DOHH2 (cell line): Measurements from ENCODE around the gene TMEM170A.

Experiments used
- H3F3A ChIP-seq: fragments of 200-600 bp; sonication (generic), shearing (Covaris generic); 2 replicates; pipeline ENCODE4 v1.6.0; 2016; ENCODE audit warnings: antibody characterized with exemption, mild to moderate bottlenecking; ENCODE audit not compliant: control insufficient read depth, insufficient read depth
- H3K27ac ChIP-seq: fragments of 200-600 bp; sonication (generic); 2 replicates; pipeline ENCODE4 v1.5.1; 2014; ENCODE audit warnings: low read depth, mild to moderate bottlenecking, low read length, moderate library complexity
- H3K27me3 ChIP-seq: fragments of 200-600 bp; sonication (generic); 2 replicates; pipeline ENCODE4 v1.6.1; 2014; ENCODE audit warnings: mild to moderate bottlenecking, low read length, mixed read lengths; ENCODE audit not compliant: control insufficient read depth
- H3K36me3 ChIP-seq: fragments of 200-600 bp; sonication (generic); 2 replicates; pipeline ENCODE4 v1.6.1; 2014; ENCODE audit warnings: mild to moderate bottlenecking, low read length, moderate library complexity, mixed read lengths; ENCODE audit not compliant: control insufficient read depth
- H3K4me1 ChIP-seq: fragments of 200-600 bp; sonication (generic); 2 replicates; pipeline ENCODE4 v1.6.1; 2014; ENCODE audit warnings: mild to moderate bottlenecking, low read length, mixed read lengths; ENCODE audit not compliant: control insufficient read depth
- H3K4me2 ChIP-seq: fragments of 200-600 bp; sonication (generic); 2 replicates; pipeline ENCODE4 v1.6.0; 2014; ENCODE audit warnings: mild to moderate bottlenecking, low read length, moderate library complexity
- H3K4me3 ChIP-seq: fragments of 200-600 bp; sonication (generic); 2 replicates; pipeline ENCODE4 v1.5.1; 2014; ENCODE audit warnings: mild to moderate bottlenecking, low read length, mixed read lengths
- H3K79me2 ChIP-seq: fragments of 200-600 bp; sonication (generic); 2 replicates; pipeline ENCODE4 v1.6.1; 2014; ENCODE audit warnings: mild to moderate bottlenecking, low read length, mixed read lengths; ENCODE audit not compliant: control insufficient read depth
- H3K9me2 ChIP-seq: fragments of 200-600 bp; sonication (generic); replicated peaks from 2 replicates; pipeline ENCODE4 v1.6.1; 2014; ENCODE audit warnings: mild to moderate bottlenecking, low read length, mixed read lengths; ENCODE audit not compliant: control insufficient read depth
- H3K9me3 ChIP-seq: fragments of 200-600 bp; sonication (generic); 2 replicates; pipeline ENCODE4 v1.6.1; 2014; ENCODE audit warnings: antibody characterized with exemption, low read length, mixed read lengths; ENCODE audit not compliant: control insufficient read depth, insufficient read depth
- H4K20me1 ChIP-seq: fragments of 200-600 bp; sonication (generic); 2 replicates; pipeline ENCODE4 v1.6.0; 2014; ENCODE audit warnings: low read depth, mild to moderate bottlenecking, antibody characterized with exemption, low read length, moderate library complexity; ENCODE audit not compliant: control insufficient read depth, insufficient read depth
- EZH2phosphoT487 ChIP-seq: fragments of 200-600 bp; sonication (generic); IDR thresholded peaks from 2 replicates; pipeline ENCODE4 v1.6.1; 2017; ENCODE audit warnings: borderline replicate concordance, mild to moderate bottlenecking, antibody characterized with exemption, low read length, moderate library complexity, mixed read lengths
- TF ChIP-seq, protein P1 (sequence below): fragments of 200-600 bp; sonication (generic); IDR thresholded peaks from one replicate; pipeline ENCODE4 v1.5.1; 2014; ENCODE audit warnings: antibody characterized with exemption, mild to moderate bottlenecking, low read depth, low read length; ENCODE audit not compliant: poor library complexity, severe bottlenecking

Gene TMEM170A

DNA sequence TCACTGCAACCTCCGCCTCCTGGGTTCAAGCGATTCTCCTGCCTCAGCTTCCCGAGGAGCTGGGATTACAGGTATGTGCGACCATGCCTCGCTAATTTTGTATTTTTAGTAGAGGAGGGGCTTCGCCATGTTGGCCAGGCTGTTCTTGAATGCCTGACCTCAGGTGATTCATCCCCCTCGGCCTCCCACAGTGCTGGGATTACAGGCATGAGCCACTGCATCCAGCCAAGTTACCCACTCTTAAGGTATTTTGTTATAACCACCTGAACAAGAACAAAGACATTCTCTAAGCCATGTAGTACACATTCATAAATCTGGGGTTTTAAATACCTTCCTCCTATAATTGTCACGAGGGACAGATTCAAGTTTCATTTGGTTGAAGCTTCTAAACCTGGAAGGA is 12.3 kb upstream of the TMEM170A start:
- Histone ChIP-seq H3K36me3 (no peaks in the 10 kb centered on the region), H3F3A (no peaks in the 10 kb centered on the region), H3K79me2 (no peaks in the 10 kb centered on the region), H3K4me3 (no peak overlapping the region), H3K9me2 (no peaks in the 10 kb centered on the region), H3K4me1 (no peaks in the 10 kb centered on the region), H3K4me2 (no peak overlapping the region), H4K20me1 (no peaks in the 10 kb centered on the region), H3K27me3 (no peaks in the 10 kb centered on the region), H3K27ac (no peak overlapping the region), H3K9me3 (no peaks in the 10 kb centered on the region)
- no peak for TF ChIP-seq EZH2phosphoT487
- TF ChIP-seq, protein P1, sequence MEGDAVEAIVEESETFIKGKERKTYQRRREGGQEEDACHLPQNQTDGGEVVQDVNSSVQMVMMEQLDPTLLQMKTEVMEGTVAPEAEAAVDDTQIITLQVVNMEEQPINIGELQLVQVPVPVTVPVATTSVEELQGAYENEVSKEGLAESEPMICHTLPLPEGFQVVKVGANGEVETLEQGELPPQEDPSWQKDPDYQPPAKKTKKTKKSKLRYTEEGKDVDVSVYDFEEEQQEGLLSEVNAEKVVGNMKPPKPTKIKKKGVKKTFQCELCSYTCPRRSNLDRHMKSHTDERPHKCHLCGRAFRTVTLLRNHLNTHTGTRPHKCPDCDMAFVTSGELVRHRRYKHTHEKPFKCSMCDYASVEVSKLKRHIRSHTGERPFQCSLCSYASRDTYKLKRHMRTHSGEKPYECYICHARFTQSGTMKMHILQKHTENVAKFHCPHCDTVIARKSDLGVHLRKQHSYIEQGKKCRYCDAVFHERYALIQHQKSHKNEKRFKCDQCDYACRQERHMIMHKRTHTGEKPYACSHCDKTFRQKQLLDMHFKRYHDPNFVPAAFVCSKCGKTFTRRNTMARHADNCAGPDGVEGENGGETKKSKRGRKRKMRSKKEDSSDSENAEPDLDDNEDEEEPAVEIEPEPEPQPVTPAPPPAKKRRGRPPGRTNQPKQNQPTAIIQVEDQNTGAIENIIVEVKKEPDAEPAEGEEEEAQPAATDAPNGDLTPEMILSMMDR = no peak

DNA sequence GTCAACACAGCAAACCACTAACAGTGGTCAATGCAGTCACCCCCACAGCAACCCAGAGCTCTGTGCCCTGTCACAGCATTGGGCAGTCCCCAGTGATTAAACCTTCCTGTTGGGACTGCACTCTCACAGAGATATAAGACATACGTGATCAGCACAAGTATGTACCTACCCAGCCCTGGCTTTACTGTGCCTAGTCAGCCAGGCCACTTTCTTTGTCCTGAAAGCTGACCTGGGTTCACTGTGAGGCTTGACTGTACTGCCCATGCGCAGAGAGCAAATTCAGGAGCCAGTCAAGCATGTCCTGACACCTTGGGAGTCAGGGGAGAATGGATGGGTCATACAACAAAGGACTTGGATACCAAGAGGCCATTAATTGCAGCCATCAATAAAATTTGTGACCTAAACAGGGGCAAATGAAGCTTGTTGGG is 10.9 kb upstream of the TMEM170A start:
- H3K27ac ChIP-seq = no peak overlapping the region
- TF ChIP-seq EZH2phosphoT487 = no peak
- TF ChIP-seq, protein P1 = no peak

DNA sequence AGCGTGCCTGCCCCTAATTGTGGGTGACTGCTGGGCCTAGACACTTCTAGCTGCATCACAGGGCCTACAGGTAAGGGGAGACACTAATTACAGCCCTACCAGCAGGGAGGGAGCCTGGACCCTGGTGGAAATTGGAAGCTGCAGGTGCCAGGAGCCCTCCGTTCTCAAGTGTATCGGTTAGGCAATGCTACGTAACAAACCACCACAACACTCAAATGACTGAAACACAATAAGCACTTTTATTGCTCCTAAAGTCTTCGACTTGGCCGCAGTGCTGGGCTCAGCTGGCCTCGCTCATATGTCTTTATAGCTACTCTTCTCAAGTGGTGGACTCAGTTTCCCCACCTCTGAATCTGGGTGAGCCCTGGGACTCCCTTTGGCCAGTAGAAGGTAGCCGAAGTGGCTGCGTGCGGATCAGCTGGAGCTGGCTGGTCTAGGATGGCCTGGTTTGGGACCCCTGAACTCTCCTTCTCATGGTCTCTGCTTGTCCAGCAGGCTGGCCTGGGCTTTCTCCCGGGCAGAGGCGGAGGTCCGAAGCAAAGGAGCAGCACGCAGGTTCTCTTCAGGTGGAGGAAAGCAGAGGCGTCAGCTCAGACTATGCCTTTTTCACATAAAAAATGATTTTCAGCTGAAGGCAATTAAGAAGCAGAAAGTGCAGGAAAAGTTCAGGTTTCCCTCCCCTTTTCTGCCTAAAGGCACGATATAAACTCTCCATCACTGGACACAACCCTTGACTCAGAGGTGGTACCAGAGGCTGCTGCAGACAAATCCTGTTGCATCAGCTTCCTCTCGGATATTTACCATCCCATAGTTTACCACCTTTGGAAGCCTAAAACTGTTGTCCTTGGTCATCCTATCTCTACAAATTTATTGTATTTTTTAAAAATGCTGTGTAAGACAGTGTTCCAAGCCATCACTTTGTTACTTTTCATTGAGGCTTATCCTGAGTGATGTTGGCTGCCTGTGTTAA is 8.7 kb upstream of the TMEM170A start:
- H3K9me3 ChIP-seq = no peaks in the 10 kb centered on the region
- H3K9me2 ChIP-seq = no peaks in the 10 kb centered on the region
- no peaks in the 10 kb centered on the region for H3K27me3 ChIP-seq
- no peaks in the 10 kb centered on the region for H4K20me1 ChIP-seq
- H3K79me2 ChIP-seq = no peaks in the 10 kb centered on the region
- TF ChIP-seq, protein P1 = no peak
- TF ChIP-seq EZH2phosphoT487 = no peak
- no peak overlapping the region for H3K27ac ChIP-seq
- no peak overlapping the region for H3K4me2 ChIP-seq
- H3K36me3 ChIP-seq = no peaks in the 10 kb centered on the region
- H3K4me1 ChIP-seq = peaks cover 4% of the 10 kb centered on the region
- H3K4me3 ChIP-seq = no peak overlapping the region
- no peaks in the 10 kb centered on the region for H3F3A ChIP-seq

More for the DNA sequence above, 10.9 kb upstream of the TMEM170A start:
- Histone ChIP-seq H3K4me3 (no peak overlapping the region), H3F3A (no peaks in the 10 kb centered on the region), H3K9me3 (no peaks in the 10 kb centered on the region), H3K79me2 (no peaks in the 10 kb centered on the region), H3K9me2 (no peaks in the 10 kb centered on the region), H3K4me1 (no peaks in the 10 kb centered on the region), H3K36me3 (no peaks in the 10 kb centered on the region), H3K27me3 (no peaks in the 10 kb centered on the region), H4K20me1 (no peaks in the 10 kb centered on the region), H3K4me2 (no peak overlapping the region)
